ENCODE data around the gene HMCN1.

Gene HMCN1

GRCh38 chr1:186055846-186056245 is 321.7 kb downstream of the HMCN1 start:
- Histone ChIP-seq H3K9me3 (ENCODE audit: severe bottlenecking) (no peaks in the 10 kb centered on the region), H3K36me3 (ENCODE audit: low read depth) (no peaks in the 10 kb centered on the region), H3K27me3 (ENCODE audit: insufficient read depth, poor library complexity, severe bottlenecking) (no peaks in the 10 kb centered on the region), H3K4me1 (ENCODE audit: insufficient read depth, poor library complexity, severe bottlenecking) (no peaks in the 10 kb centered on the region), H3K4me3 (ENCODE audit: severe bottlenecking) (no peak overlapping the region), H3K27ac (ENCODE audit: poor library complexity, severe bottlenecking) (no peak overlapping the region)
- ATAC-seq (ENCODE audit: low read depth) = no peak
- DNase-seq (ENCODE audit: low spot score) = no peak
- no peak for TF ChIP-seq CTCF (IDR thresholded peaks at IDR 0.05; ENCODE audit: poor library complexity, severe bottlenecking)

- DNase-seq (ENCODE audit: low spot score) (no peak), ATAC-seq (ENCODE audit: low read depth) (no peak)
- Histone ChIP-seq H3K9me3 (ENCODE audit: severe bottlenecking) (no peaks in the 10 kb centered on the region), H3K27me3 (ENCODE audit: insufficient read depth, poor library complexity, severe bottlenecking) (no peaks in the 10 kb centered on the region), H3K4me3 (ENCODE audit: severe bottlenecking) (no peak overlapping the region), H3K27ac (ENCODE audit: poor library complexity, severe bottlenecking) (no peak overlapping the region), H3K36me3 (ENCODE audit: low read depth) (no peaks in the 10 kb centered on the region), H3K4me1 (ENCODE audit: insufficient read depth, poor library complexity, severe bottlenecking) (no peaks in the 10 kb centered on the region)
- TF ChIP-seq CTCF (IDR thresholded peaks at IDR 0.05; ENCODE audit: poor library complexity, severe bottlenecking) = no peak
Observed at GRCh38 chr1:186057086-186057485, 322.9 kb downstream of the HMCN1 start.

- ATAC-seq (ENCODE audit: low read depth) (peak; percentile 61; the same call in 2 of the 3 replicates), DNase-seq (ENCODE audit: low spot score) (no peak)
- Histone ChIP-seq H3K27me3 (ENCODE audit: insufficient read depth, poor library complexity, severe bottlenecking) (no peaks in the 10 kb centered on the region), H3K4me3 (ENCODE audit: severe bottlenecking) (no peak overlapping the region), H3K36me3 (ENCODE audit: low read depth) (no peaks in the 10 kb centered on the region), H3K4me1 (ENCODE audit: insufficient read depth, poor library complexity, severe bottlenecking) (no peaks in the 10 kb centered on the region), H3K9me3 (ENCODE audit: severe bottlenecking) (no peaks in the 10 kb centered on the region), H3K27ac (ENCODE audit: poor library complexity, severe bottlenecking) (no peak overlapping the region)
- TF ChIP-seq CTCF (IDR thresholded peaks at IDR 0.05; ENCODE audit: poor library complexity, severe bottlenecking) = no peak
Observed at GRCh38 chr1:186059311-186059710, 325.1 kb downstream of the HMCN1 start.

- no peak for DNase-seq (ENCODE audit: low spot score)
- no peak overlapping the region for H3K27ac ChIP-seq (ENCODE audit: poor library complexity, severe bottlenecking)
- no peak for TF ChIP-seq CTCF (IDR thresholded peaks at IDR 0.05; ENCODE audit: poor library complexity, severe bottlenecking)
- no peaks in the 10 kb centered on the region for H3K9me3 ChIP-seq (ENCODE audit: severe bottlenecking)
- no peaks in the 10 kb centered on the region for H3K36me3 ChIP-seq (ENCODE audit: low read depth)
- H3K4me3 ChIP-seq (ENCODE audit: severe bottlenecking) = no peak overlapping the region
- ATAC-seq (ENCODE audit: low read depth) = no peak
- H3K4me1 ChIP-seq (ENCODE audit: insufficient read depth, poor library complexity, severe bottlenecking) = no peaks in the 10 kb centered on the region
- H3K27me3 ChIP-seq (ENCODE audit: insufficient read depth, poor library complexity, severe bottlenecking) = no peaks in the 10 kb centered on the region
Observed at GRCh38 chr1:186059752-186060151, 325.6 kb downstream of the HMCN1 start.

GRCh38 chr1:186060226-186060625 is 326.0 kb downstream of the HMCN1 start:
- H3K4me3 ChIP-seq (ENCODE audit: severe bottlenecking) = no peak overlapping the region
- no peaks in the 10 kb centered on the region for H3K27me3 ChIP-seq (ENCODE audit: insufficient read depth, poor library complexity, severe bottlenecking)
- H3K36me3 ChIP-seq (ENCODE audit: low read depth) = no peaks in the 10 kb centered on the region
- H3K4me1 ChIP-seq (ENCODE audit: insufficient read depth, poor library complexity, severe bottlenecking) = no peaks in the 10 kb centered on the region
- no peaks in the 10 kb centered on the region for H3K9me3 ChIP-seq (ENCODE audit: severe bottlenecking)
- H3K27ac ChIP-seq (ENCODE audit: poor library complexity, severe bottlenecking) = no peak overlapping the region
- no peak for ATAC-seq (ENCODE audit: low read depth)
- no peak for TF ChIP-seq CTCF (IDR thresholded peaks at IDR 0.05; ENCODE audit: poor library complexity, severe bottlenecking)
- DNase-seq (ENCODE audit: low spot score) = no peak

Data from RWPE2 (cell line).